Measurements from ENCODE around the gene LPCAT4. TPM values are rescaled to one million over a fixed set of nuclear protein-coding genes. Genes with fewer than 3 reads are reported as not detected.
"Not testable (repeated sequence)": the region's sequence is repeated elsewhere in the genome, so short reads cannot be mapped to it uniquely, and the experiment has no call there.

The LPCAT4 gene
- total and polyA plus RNA-seq, 9 of the 15 experiments (the other 6 are each of a cell fraction or from before 2014, with no cell fraction given) = 7.3 to 34.3 (median 14.4) TPM

- no peak for TF ChIP-seq ETS2 (tag; IDR thresholded peaks at IDR 0.05; ENCODE audit: borderline replicate concordance, poor library complexity, severe bottlenecking)
- no peak for TF ChIP-seq XRCC4 (IDR thresholded peaks at IDR 0.05; ENCODE audit: extremely low read depth, insufficient read depth, insufficient read length)
These were observed 9.9 kb upstream of the LPCAT4 start (continued) for GRCh38 chr15:34376856-34377255.

- in situ Hi-C loops (cut with MboI); intact Hi-C loops (cut with micrococcal nuclease); H3K36me3 ChIP-seq (ENCODE audit: control insufficient read depth, insufficient read depth, low read length); H3K79me2 ChIP-seq (ENCODE audit: control insufficient read depth, insufficient read depth, low read length); BruUV-seq (replicated peaks); H3K4me2 ChIP-seq (ENCODE audit: insufficient read depth, low read length); H3K27me3 ChIP-seq (ENCODE audit: control insufficient read depth in 2 of 2, insufficient read depth in 2 of 2, low read length in 2 of 2); H3K4me1 ChIP-seq (replicated peaks in 1 of 2; ENCODE audit: control insufficient read depth in 2 of 2, insufficient read depth in 2 of 2, low read length in 2 of 2); H3K4me3 ChIP-seq; DNase-seq (ENCODE audit: extremely low read depth in 1 of 4, low spot score in 3 of 4); CTCF ChIA-PET (ENCODE audit: low intra/inter-chr PET ratio); ATAC-seq; H3K9ac ChIP-seq (ENCODE audit: insufficient read depth in 1 of 2, low read depth in 2 of 2, low read length in 2 of 2); H3K9me1 ChIP-seq (ENCODE audit: control insufficient read depth, insufficient read depth, low read length); H3K9me3 ChIP-seq (replicated peaks; ENCODE audit: control insufficient read depth, insufficient read depth, low read depth, low read length); H3K27ac ChIP-seq (ENCODE audit: extremely low read depth, low read depth, low read length); H4K20me1 ChIP-seq (replicated peaks; ENCODE audit: control insufficient read depth, insufficient read depth, low read length); H2AFZ ChIP-seq (ENCODE audit: low read depth, low read length); FAIRE-seq: not testable (repeated sequence)
- WGBS (ENCODE audit: insufficient coverage, low coverage, missing lambda C conversion rate) = 37% methylated on average over 2 of the region's 2 CpGs
- TF ChIP-seq NFIC (IDR thresholded peaks at IDR 0.05) = peak; percentile 52; the same call in 1 of the 2 replicates
- POLR2A ChIA-PET = interaction anchor here (0.5 to 0.7 kb wide), 2 partner anchors 67 to 140 kb away, joined by 3 to 4 read pairs; no protein-coding TSS in a partner anchor
These were observed 8.5 kb upstream of the LPCAT4 start for GRCh38 chr15:34375541-34375940.

- H3K36me3 ChIP-seq (ENCODE audit: control insufficient read depth, insufficient read depth, low read length) = 0 out of 3 replicates have a peak, but pooled peaks cover 4% of the 10 kb centered on the region
- H2AFZ ChIP-seq (ENCODE audit: low read depth, low read length) = no peak overlapping the region
- FAIRE-seq = no peak
- H3K9me1 ChIP-seq (ENCODE audit: control insufficient read depth, insufficient read depth, low read length) = no peaks in the 10 kb centered on the region
- H3K4me3 ChIP-seq = no peak overlapping the region
- ATAC-seq = no peak
- no TSS peak for BruUV-seq (replicated peaks)
- in situ Hi-C loops (cut with MboI) (no loop called here), intact Hi-C loops (cut with micrococcal nuclease) (no loop called here)
- no peak overlapping the region for H3K9ac ChIP-seq (ENCODE audit: insufficient read depth in 1 of 2, low read depth in 2 of 2, low read length in 2 of 2)
- H3K79me2 ChIP-seq (ENCODE audit: control insufficient read depth, insufficient read depth, low read length) = no peaks in the 10 kb centered on the region
- WGBS (ENCODE audit: insufficient coverage, low coverage, missing lambda C conversion rate) = 0% methylated on average over 2 of the region's 2 CpGs
- H3K27me3 ChIP-seq (ENCODE audit: control insufficient read depth in 2 of 2, insufficient read depth in 2 of 2, low read length in 2 of 2) = peaks cover 0 to 7% of the 10 kb centered on the region in 2 experiments; a peak in 1 of 5 replicates
- DNase-seq (ENCODE audit: extremely low read depth in 1 of 4, low spot score in 3 of 4) = no peak
- no peak overlapping the region for H3K4me2 ChIP-seq (ENCODE audit: insufficient read depth, low read length)
- H4K20me1 ChIP-seq (replicated peaks; ENCODE audit: control insufficient read depth, insufficient read depth, low read length) = no peaks in the 10 kb centered on the region
- ChIA-PET POLR2A (no interaction called here), CTCF (ENCODE audit: low intra/inter-chr PET ratio) (no interaction called here)
- H3K9me3 ChIP-seq (replicated peaks; ENCODE audit: control insufficient read depth, insufficient read depth, low read depth, low read length) = no peaks in the 10 kb centered on the region
- no peak overlapping the region for H3K27ac ChIP-seq (ENCODE audit: extremely low read depth, low read depth, low read length)
- H3K4me1 ChIP-seq (replicated peaks in 1 of 2; ENCODE audit: control insufficient read depth in 2 of 2, insufficient read depth in 2 of 2, low read length in 2 of 2) = no peaks in the 10 kb centered on the region
- TF ChIP-seq ZNF174 (CRISPR knock-in tag; IDR thresholded peaks at IDR 0.05) = no peak
- TF ChIP-seq GABPA (tag; conservative IDR thresholded peaks at IDR 0.05; ENCODE audit: low read depth) = no peak
- no peak for TF ChIP-seq MAX (CRISPR knock-in tag; IDR thresholded peaks at IDR 0.05)
- no peak for TF ChIP-seq RNF2 (IDR thresholded peaks at IDR 0.05)
- no peak for TF ChIP-seq ZFP30 (CRISPR knock-in tag; IDR thresholded peaks at IDR 0.05; ENCODE audit: borderline replicate concordance)
- no peak for TF ChIP-seq ZBTB8A (IDR thresholded peaks at IDR 0.05; ENCODE audit: partially characterized antibody)
- TF ChIP-seq MYC (IDR thresholded peaks at IDR 0.05; ENCODE audit: low read depth, low read length) = no peak
- TF ChIP-seq MYC (CRISPR knock-in tag; IDR thresholded peaks at IDR 0.05; ENCODE audit: borderline replicate concordance, low read depth) = no peak
- TF ChIP-seq ZNF431 (CRISPR knock-in tag; IDR thresholded peaks at IDR 0.05) = no peak
- TF ChIP-seq CHD4 (IDR thresholded peaks at IDR 0.05; ENCODE audit: insufficient read depth, insufficient replicate concordance, low read depth, low read length, poor library complexity, severe bottlenecking) = no peak
- no peak for TF ChIP-seq ZBTB9 (CRISPR knock-in tag; IDR thresholded peaks at IDR 0.05)
These were observed 7.8 kb upstream of the LPCAT4 start for GRCh38 chr15:34374816-34375215.

Data from K562 (cell line).